Adrenal gland (tissue), 12 donors: Measurements from ENCODE around the gene SLC2A4. TPM values are rescaled to one million over a fixed set of nuclear protein-coding genes. Genes with fewer than 3 reads are reported as not detected.
A peak's percentile ranks its signal among the peaks of the same experiment; 100 is the strongest.

Experiments
- DNase-seq, 7 donors: peaks; one replicate each; pipeline ENCODE4 v3.0.0-alpha.2; 2019 to 2020
- H3K27ac ChIP-seq, 5 donors: fragments of 200-600 bp; sonication (generic) in 4 of 5; 1 replicate in 3 of 5; 2 replicates in 2 of 5; pipeline versions ENCODE4 v1.5.1 to v1.8.0; 2016 to 2020; ENCODE audit warnings: mild to moderate bottlenecking in 1 of 5
- H3K27me3 ChIP-seq: fragments of 200-600 bp; 2 replicates; pipeline ENCODE4 v1.8.0; 2021
- H3K36me3 ChIP-seq, 2 donors: fragments of 200-600 bp; replicated peaks in 1 of 2; 1 replicate in 1 of 2; 2 replicates in 1 of 2; pipeline versions ENCODE4 v1.5.1 to v1.8.0; 2018 to 2022
- H3K4me1 ChIP-seq, 2 donors: fragments of 200-600 bp; replicated peaks in 1 of 2; 1 replicate in 1 of 2; 2 replicates in 1 of 2; pipeline versions ENCODE4 v1.5.1 to v1.8.0; 2018 to 2021
- H3K4me3 ChIP-seq, 4 donors: fragments of 200-600 bp; sonication (generic) in 3 of 4; one replicate each; pipeline ENCODE4 v1.5.1; 2016 to 2018
- H3K9me3 ChIP-seq, 3 donors: fragments of 200-600 bp; sonication (generic) in 1 of 3; replicated peaks in 1 of 3; 1 replicate in 2 of 3; 2 replicates in 1 of 3; pipeline versions ENCODE4 v1.5.1 to v1.8.0; 2016 to 2021
- POLR2A ChIP-seq, 2 donors: fragments of 450-650 bp; IDR thresholded peaks; one replicate each; pipeline ENCODE4 v1.6.1; 2017; ENCODE audit warnings: antibody characterized with exemption in 2 of 2, mild to moderate bottlenecking in 2 of 2, moderate library complexity in 1 of 2
- WGBS, 4 donors: extraction: QIAGEN DNeasy Blood & Tissue Kit in 2 of 4; methylation state at CpG; one replicate each; pipeline versions ENCODE4 v1.1.5 to v1.1.7; 2013 to 2017; 5-methylcytosine and 5-hydroxymethylcytosine counted together
- intact Hi-C, 2 donors: fragments of 100-400 bp; cut with DNase I; formaldehyde crosslinking; loops; one replicate each; pipeline versions ENCODE4 v1.14.1 to v1.15.0; 2022 to 2023
- polyA plus RNA-seq, 3 donors: library from polyadenylated mRNA; stranded (reverse); fragments of 200-250 nt in 2 of 3; fragments of 350-450 nt in 1 of 3; fragmentation: Illumina TruSeq in 1 of 3; extraction: RNeasy Lipid Tissue Mini Kit (QIAGEN cat#74804) in 1 of 3; gene quantifications; one replicate each; pipeline ENCODE4 v1.2.3, GENCODE V29; 2013 to 2014
- total RNA-seq, 9 donors: library from RNA; depleted of rRNA in 4 of 9; stranded (reverse); fragments of >200 nt in 4 of 9; fragments of 120-200 nt in 1 of 9; fragmentation: NEBNext Ultra II Directional in 1 of 9; extraction: Animal tissue kit (Norgen Biotek cat#: 25700) in 1 of 9; gene quantifications; one replicate each; pipeline versions ENCODE4 v1.1.0 to v1.2.4, GENCODE V29; 2013 to 2023
- TF ChIP-seq, protein P1 (sequence below), 6 experiments: fragments of 450-650 bp in 4 of 6; fragments of 200-600 bp in 2 of 6; sonication (generic) in 1 of 6; IDR thresholded peaks; 1 replicate in 5 of 6; 2 replicates in 1 of 6; pipeline versions ENCODE4 v1.5.1 to v1.8.0; 2016 to 2021; ENCODE audit warnings: antibody characterized with exemption in 6 of 6, mild to moderate bottlenecking in 2 of 6, moderate library complexity in 1 of 6
- donor health status: healthy with polysubstance abuse.
- donor health status: Bipolar disorder and iron deficiency.
- donor health status: DM: yes; HTN: yes; CAD: no.
- donor health status: DM: no; HTN: no; CAD: no.
- donor health status: DM: no; HTN: no; CAD: no.
- donor health status: DM: yes; HTN: yes; CAD: no.

Gene SLC2A4
- total and polyA plus RNA-seq, 12 donors, result 0.75 to 30.0 (median 6.7) TPM

GRCh38 chr17:7323731-7324437 is 42.4 kb downstream of the SLC2A4 start:
- peak in 2 of 7 donors; percentile 70 to 71 for DNase-seq

GRCh38 chr17:7324438-7324779 is 42.9 kb downstream of the SLC2A4 start:
- 77 to 90% (median 86%) methylated on average over 1 to 3 of the region's 3 CpGs for WGBS, 4 donors
- Histone ChIP-seq H3K36me3 (peaks cover 0 to 61% of the 10 kb centered on the region in 2 donors), H3K9me3 (no peaks in the 10 kb centered on the region), H3K4me3 (no peak overlapping the region), H3K27ac (no peak overlapping the region), H3K27me3 (no peaks in the 10 kb centered on the region), H3K4me1 (peaks cover 0 to 11% of the 10 kb centered on the region in 2 donors)
- TF ChIP-seq, protein P1, sequence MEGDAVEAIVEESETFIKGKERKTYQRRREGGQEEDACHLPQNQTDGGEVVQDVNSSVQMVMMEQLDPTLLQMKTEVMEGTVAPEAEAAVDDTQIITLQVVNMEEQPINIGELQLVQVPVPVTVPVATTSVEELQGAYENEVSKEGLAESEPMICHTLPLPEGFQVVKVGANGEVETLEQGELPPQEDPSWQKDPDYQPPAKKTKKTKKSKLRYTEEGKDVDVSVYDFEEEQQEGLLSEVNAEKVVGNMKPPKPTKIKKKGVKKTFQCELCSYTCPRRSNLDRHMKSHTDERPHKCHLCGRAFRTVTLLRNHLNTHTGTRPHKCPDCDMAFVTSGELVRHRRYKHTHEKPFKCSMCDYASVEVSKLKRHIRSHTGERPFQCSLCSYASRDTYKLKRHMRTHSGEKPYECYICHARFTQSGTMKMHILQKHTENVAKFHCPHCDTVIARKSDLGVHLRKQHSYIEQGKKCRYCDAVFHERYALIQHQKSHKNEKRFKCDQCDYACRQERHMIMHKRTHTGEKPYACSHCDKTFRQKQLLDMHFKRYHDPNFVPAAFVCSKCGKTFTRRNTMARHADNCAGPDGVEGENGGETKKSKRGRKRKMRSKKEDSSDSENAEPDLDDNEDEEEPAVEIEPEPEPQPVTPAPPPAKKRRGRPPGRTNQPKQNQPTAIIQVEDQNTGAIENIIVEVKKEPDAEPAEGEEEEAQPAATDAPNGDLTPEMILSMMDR (IDR thresholded peaks at IDR 0.05), result peak in 1 of 6 experiments; percentile 6
- TF ChIP-seq POLR2A (IDR thresholded peaks at IDR 0.05), result no peak
- intact Hi-C loops, result no loop called here
- DNase-seq, result no peak

More at GRCh38 chr17:7323731-7324437, 42.4 kb downstream of the SLC2A4 start:
- no peaks in the 10 kb centered on the region for H3K27me3 ChIP-seq
- 57 to 89% (median 73%) methylated on average over 13 to 39 of the region's 39 CpGs for whole genome bisulfite sequencing, 4 donors
- H3K27ac ChIP-seq, result no peak overlapping the region
- H3K4me1 ChIP-seq, result peaks cover 0 to 11% of the 10 kb centered on the region in 2 donors
- H3K9me3 ChIP-seq, result no peaks in the 10 kb centered on the region
- intact Hi-C loops, result loop anchor here in 1 of 2 donors (2.0 kb wide), 1 partner anchor 75 kb away; no protein-coding TSS in a partner anchor
- H3K36me3 ChIP-seq, result peaks cover 0 to 63% of the 10 kb centered on the region in 2 donors
- no peak overlapping the region for H3K4me3 ChIP-seq
- TF ChIP-seq, protein P1 (IDR thresholded peaks at IDR 0.05), result peak; percentile 62 to 79 (median 70)
- TF ChIP-seq POLR2A (IDR thresholded peaks at IDR 0.05), result no peak

DNA sequence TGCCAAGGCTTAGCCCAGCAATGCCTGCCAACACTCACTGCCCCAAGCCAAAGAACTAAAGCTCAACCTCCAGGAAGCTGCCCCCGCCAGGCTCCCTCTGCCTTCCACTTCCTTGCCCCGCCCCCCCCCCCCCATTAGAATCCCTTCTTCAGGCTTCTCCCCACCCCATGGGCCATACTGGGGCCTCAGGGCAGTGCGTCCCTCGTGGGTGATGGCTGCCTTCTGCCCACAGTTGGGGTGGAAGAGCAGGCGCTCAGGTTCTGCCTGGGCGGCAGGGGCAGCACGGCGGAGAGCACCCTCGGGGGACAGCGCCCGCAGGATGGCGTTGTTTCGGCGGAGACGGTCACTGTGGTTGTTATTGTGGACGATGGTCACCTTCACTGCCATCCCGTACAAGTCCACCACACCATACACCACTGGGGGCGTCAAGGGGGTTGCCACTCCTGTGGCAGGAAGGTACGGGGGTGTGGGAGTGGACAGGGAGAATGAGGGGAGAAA is 43.6 kb downstream of the SLC2A4 start:
- H3K9me3 ChIP-seq, result no peaks in the 10 kb centered on the region
- intact Hi-C loops, result no loop called here
- no peaks in the 10 kb centered on the region for H3K27me3 ChIP-seq
- DNase-seq, result no peak
- H3K27ac ChIP-seq, result no peak overlapping the region
- TF ChIP-seq POLR2A (IDR thresholded peaks at IDR 0.05), result no peak
- TF ChIP-seq, protein P1 (IDR thresholded peaks at IDR 0.05), result no peak
- peaks cover 0 to 59% of the 10 kb centered on the region in 2 donors for H3K36me3 ChIP-seq
- peaks cover 0 to 11% of the 10 kb centered on the region in 2 donors for H3K4me1 ChIP-seq
- H3K4me3 ChIP-seq, result no peak overlapping the region
- WGBS, 4 donors, result 91 to 96% (median 92%) methylated on average over 16 to 19 of the region's 19 CpGs

DNA sequence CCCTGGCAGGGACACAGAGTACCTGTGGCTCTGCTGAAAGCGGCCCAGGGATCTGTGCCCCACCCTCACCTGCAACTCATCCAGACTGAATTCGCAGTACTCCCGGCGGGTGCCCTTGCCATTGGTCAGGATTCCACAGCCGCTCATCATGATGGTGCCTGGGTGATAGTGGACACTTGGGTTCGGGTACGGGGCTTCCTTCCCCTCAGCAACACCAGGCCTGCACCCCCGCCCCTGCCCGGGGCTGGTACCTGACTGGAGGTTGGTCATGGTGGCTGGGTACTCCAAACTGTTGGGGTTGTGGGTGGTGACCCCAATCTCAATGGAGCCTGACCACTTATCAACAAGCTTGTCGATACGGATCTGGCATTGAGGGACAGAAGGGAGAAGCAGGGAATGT is 44.7 kb downstream of the SLC2A4 start:
- intact Hi-C loops, result no loop called here
- no peak overlapping the region for H3K4me3 ChIP-seq
- TF ChIP-seq, protein P1 (IDR thresholded peaks at IDR 0.05), result no peak
- TF ChIP-seq POLR2A (IDR thresholded peaks at IDR 0.05), result no peak
- 90 to 95% (median 92%) methylated on average over 6 to 11 of the region's 11 CpGs for WGBS, 4 donors
- no peaks in the 10 kb centered on the region for H3K9me3 ChIP-seq
- H3K36me3 ChIP-seq, result peaks cover 0 to 48% of the 10 kb centered on the region in 2 donors
- no peaks in the 10 kb centered on the region for H3K27me3 ChIP-seq
- no peak overlapping the region for H3K27ac ChIP-seq
- H3K4me1 ChIP-seq, result peaks cover 4 to 17% of the 10 kb centered on the region in 2 donors
- no peak for DNase-seq
